HFFc6 (cell line): ENCODE results near the gene ESPNL. TPM values are rescaled to one million over a fixed set of nuclear protein-coding genes. Genes with fewer than 3 reads are reported as not detected.

Experiments
- DNase-seq: peaks from one replicate; pipeline ENCODE4 v3.0.0-alpha.2; 2018
- H3K27ac Mint-ChIP-seq: 2 replicates; pipeline ENCODE4 v1.8.0; 2020; ENCODE audit warnings: mild to moderate bottlenecking, mixed read lengths
- H3K27me3 Mint-ChIP-seq: 2 replicates; pipeline ENCODE4 v1.8.0; 2021; ENCODE audit warnings: mild to moderate bottlenecking, moderate library complexity, mixed read lengths; ENCODE audit not compliant: insufficient read depth
- H3K36me3 Mint-ChIP-seq: 2 replicates; pipeline ENCODE4 v1.8.0; 2021; ENCODE audit warnings: low read depth, mixed read lengths
- H3K4me1 Mint-ChIP-seq: 2 replicates; pipeline ENCODE4 v1.8.0; 2020; ENCODE audit warnings: low read depth, mixed read lengths
- H3K4me3 Mint-ChIP-seq: 2 replicates; pipeline ENCODE4 v1.8.0; 2020; ENCODE audit warnings: mild to moderate bottlenecking, moderate library complexity, mixed read lengths
- H3K9me3 Mint-ChIP-seq: 2 replicates; pipeline ENCODE4 v1.8.0; 2020; ENCODE audit warnings: mild to moderate bottlenecking, mixed read lengths
- total RNA-seq, 6 experiments: library from RNA; stranded (reverse); fragmentation: NEBNext Ultra II Directional; extraction: Animal tissue kit (Norgen Biotek cat#: 25700); gene quantifications; 2 replicates in 1 of 6; 3 replicates in 5 of 6; pipeline ENCODE4 v1.2.3, GENCODE V29; 2021
- TF ChIP-seq, protein P1 (sequence below): fragments of 200-600 bp; sonication (generic); IDR thresholded peaks from 2 replicates; pipeline ENCODE4 v1.5.0; 2021; ENCODE audit warnings: antibody characterized with exemption, mild to moderate bottlenecking

ESPNL gene
- total RNA-seq, 6 experiments from 2014 or later, result 1.0 to 3.0 (median 2.6) TPM

DNA sequence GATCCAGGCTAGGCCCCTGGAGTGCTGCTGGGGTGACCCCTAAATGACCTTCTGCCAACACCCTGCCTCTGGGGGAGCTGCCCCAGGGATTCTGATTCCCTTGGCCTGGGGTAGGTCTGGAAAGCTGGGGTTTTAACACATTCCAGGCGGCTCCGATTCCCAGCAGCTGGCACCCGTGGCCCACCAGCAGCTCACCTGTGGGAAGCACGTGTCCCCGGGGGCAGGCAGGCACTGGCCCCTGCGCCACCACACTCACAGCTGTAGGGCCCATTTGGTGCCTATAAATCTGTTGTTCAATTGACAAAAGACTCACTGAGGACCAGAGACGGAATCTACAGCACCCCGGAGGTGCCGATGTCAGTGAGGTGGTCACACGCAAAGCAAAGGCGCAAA, 34.2 kb downstream of the ESPNL start:
- H3K27ac Mint-ChIP-seq, result no peak overlapping the region
- H3K4me3 Mint-ChIP-seq, result no peak overlapping the region
- peaks cover 4% of the 10 kb centered on the region for H3K27me3 Mint-ChIP-seq
- no peaks in the 10 kb centered on the region for H3K4me1 Mint-ChIP-seq
- DNase-seq, result no peak
- no peaks in the 10 kb centered on the region for H3K36me3 Mint-ChIP-seq
- no peaks in the 10 kb centered on the region for H3K9me3 Mint-ChIP-seq
- TF ChIP-seq, protein P1, sequence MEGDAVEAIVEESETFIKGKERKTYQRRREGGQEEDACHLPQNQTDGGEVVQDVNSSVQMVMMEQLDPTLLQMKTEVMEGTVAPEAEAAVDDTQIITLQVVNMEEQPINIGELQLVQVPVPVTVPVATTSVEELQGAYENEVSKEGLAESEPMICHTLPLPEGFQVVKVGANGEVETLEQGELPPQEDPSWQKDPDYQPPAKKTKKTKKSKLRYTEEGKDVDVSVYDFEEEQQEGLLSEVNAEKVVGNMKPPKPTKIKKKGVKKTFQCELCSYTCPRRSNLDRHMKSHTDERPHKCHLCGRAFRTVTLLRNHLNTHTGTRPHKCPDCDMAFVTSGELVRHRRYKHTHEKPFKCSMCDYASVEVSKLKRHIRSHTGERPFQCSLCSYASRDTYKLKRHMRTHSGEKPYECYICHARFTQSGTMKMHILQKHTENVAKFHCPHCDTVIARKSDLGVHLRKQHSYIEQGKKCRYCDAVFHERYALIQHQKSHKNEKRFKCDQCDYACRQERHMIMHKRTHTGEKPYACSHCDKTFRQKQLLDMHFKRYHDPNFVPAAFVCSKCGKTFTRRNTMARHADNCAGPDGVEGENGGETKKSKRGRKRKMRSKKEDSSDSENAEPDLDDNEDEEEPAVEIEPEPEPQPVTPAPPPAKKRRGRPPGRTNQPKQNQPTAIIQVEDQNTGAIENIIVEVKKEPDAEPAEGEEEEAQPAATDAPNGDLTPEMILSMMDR, result no peak

DNA sequence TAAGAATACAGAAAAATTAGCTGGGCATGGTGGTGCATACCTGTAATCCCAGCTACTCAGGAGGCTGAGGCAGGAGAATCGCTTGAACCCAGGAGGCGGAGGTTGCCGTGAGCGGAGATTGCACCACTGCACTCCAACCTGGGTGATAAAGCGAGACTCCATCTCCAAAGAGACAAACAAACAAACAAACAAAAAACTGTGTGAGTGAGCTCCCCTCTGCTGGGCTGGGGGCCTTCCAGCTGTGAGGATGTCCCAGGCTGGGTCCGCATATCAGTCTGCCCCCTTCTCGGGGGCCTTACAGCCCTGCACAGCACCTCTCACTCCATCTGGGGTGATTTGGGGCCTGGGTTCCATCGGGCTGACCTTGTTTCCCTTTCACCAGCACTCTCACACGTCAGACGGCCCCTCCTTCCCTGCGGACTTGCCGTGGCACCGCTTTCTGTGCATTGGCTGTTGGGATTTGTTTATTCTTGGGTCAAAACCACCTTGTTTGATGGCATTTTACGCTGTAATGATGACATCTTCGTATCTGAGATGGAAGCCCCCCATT, 35.5 kb downstream of the ESPNL start:
- Mint-ChIP-seq H3K9me3 (no peaks in the 10 kb centered on the region), H3K4me1 (no peaks in the 10 kb centered on the region), H3K4me3 (no peak overlapping the region), H3K27me3 (peaks cover 4% of the 10 kb centered on the region), H3K36me3 (no peaks in the 10 kb centered on the region), H3K27ac (no peak overlapping the region)
- no peak for DNase-seq
- TF ChIP-seq, protein P1, result no peak

DNA sequence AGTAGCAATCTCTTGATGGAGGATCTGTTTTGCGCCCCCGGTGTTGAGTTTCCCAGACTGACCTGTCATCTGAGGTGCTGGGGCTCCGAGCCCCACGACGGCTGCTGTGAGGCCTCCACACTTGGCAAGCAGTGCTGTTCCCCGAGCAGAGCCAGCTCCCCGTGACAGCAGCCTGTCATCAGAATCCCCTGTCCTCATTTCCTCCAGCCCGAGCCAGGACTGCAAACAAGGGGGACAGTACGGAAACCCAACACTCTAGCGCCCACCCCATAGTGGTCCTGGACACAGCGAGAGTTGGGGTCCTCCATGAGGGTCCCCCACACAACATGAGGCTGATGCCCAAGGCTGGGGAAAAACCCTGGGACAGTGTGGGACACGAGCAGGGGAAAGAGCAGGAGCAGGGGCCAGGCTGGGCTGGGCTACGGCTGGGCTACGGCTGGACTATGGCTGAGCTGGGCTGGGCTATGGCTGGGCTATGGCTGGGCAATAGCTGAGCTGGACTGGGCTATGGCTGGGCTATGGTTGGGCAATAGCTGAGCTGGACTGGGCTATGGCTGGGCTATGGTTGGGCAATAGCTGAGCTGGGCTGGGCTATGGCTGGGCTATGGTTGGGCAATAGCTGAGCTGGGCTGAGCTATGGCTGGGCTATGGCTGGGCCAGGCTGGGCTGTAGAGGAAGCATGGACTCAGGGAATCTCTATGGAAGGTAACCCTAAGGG, 36.8 kb downstream of the ESPNL start:
- peaks cover 4% of the 10 kb centered on the region for H3K27me3 Mint-ChIP-seq
- peak; percentile 68 for DNase-seq
- TF ChIP-seq, protein P1, result no peak

DNA sequence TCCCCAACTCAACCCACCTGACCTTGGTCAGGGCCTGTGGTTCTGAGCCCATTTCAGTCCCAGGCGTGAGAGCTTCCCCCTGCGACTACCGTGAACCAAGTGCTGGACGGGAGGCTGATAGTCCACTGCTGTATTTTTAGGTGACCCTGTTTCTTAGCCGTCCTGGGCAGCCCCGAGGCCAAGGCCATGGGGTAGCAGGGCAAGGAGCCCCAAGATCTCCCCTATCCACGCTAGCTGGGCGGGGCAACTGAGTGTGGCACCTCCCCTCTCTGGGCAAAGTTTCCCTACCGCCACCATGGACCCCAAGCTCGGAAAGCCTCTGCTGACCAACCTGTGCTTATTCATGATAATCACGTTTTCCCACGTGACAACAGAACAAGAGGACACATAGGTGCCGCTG, 37.7 kb downstream of the ESPNL start:
- Mint-ChIP-seq H3K9me3 (no peaks in the 10 kb centered on the region), H3K36me3 (no peaks in the 10 kb centered on the region), H3K4me1 (peaks cover 13% of the 10 kb centered on the region), H3K4me3 (no peak overlapping the region), H3K27ac (no peak overlapping the region), H3K27me3 (peaks cover 4% of the 10 kb centered on the region)
- TF ChIP-seq, protein P1, result no peak
- no peak for DNase-seq

More for the DNA sequence above, 36.8 kb downstream of the ESPNL start:
- no peaks in the 10 kb centered on the region for H3K9me3 Mint-ChIP-seq
- H3K27ac Mint-ChIP-seq, result no peak overlapping the region
- peaks cover 8% of the 10 kb centered on the region for H3K4me1 Mint-ChIP-seq
- no peak overlapping the region for H3K4me3 Mint-ChIP-seq
- no peaks in the 10 kb centered on the region for H3K36me3 Mint-ChIP-seq

DNA sequence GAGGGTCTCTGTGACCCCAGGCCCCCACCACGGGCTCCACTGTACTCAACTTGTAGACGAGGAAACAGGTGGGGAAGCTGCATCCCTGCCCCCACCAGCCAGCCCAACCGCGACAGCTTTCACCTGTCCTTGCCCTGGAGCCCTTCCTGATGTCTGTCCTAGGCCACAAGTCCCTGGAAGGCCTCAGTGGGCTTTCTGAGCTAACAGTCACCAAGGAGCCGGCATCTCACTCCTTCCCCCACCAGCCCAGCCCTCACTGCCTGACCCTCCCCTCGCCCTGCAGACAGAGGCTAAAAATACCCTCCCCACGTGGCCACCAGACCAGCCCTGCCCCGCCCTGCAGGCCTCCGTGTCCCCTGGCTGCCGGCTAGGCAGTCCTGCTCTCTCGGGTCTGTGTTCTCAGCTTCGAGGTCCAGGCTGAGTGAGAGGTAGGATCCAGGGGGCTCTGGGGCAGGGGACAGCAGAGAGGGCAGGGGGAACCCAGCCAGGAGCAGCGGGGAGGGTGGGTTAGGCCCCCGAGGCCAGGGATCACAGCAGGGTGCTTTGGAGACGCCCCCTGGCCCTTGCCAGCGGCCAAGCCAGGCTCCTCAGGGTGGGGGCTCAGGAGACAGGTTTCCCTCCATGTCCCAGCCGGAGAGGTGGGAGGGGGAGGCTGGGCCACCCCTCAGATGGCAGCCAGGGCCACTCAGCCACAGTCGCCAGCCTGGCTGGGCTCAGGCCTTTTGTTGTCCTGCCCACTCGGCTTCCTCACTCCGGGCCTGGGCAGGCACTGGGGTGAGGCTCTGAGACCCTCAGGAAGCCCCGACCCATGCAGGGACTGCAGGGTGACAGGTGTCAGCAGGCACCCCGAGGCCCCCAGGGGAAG, 38.4 kb downstream of the ESPNL start, which contains the start of gene KLHL30:
Gene KLHL30 (plus strand): TSS at position 338 of the 865 bp plus-strand sequence. CDS start 2,087 bp downstream, outside the sequence.
- TF ChIP-seq, protein P1, result no peak
- Mint-ChIP-seq H3K27me3 (peaks cover 5% of the 10 kb centered on the region), H3K36me3 (no peaks in the 10 kb centered on the region), H3K4me1 (peaks cover 15% of the 10 kb centered on the region), H3K4me3 (no peak within 1 kb of the TSS), H3K9me3 (no peaks in the 10 kb centered on the region), H3K27ac (no peak within 1 kb of the TSS)
- no peak for DNase-seq
